Suprapubic skin (tissue), 4 donors: ENCODE data around the gene HSPA14. TPM values are rescaled to one million over a fixed set of nuclear protein-coding genes. Genes with fewer than 3 reads are reported as not detected.
"Not testable (repeated sequence)": the region's sequence is repeated elsewhere in the genome, so short reads cannot be mapped to it uniquely, and the experiment has no call there.

Experiments
- DNase-seq, 2 donors: peaks; one replicate each; pipeline ENCODE4 v3.0.0-alpha.2; 2019; ENCODE audit warnings: low spot score in 2 of 2
- H3K27ac ChIP-seq: fragments of 200-600 bp; sonication (generic); one replicate; pipeline ENCODE4 v1.5.1; 2019
- H3K27me3 ChIP-seq: fragments of 200-600 bp; sonication (generic); one replicate; pipeline ENCODE4 v1.5.1; 2019
- H3K36me3 ChIP-seq: fragments of 200-600 bp; sonication (generic); one replicate; pipeline ENCODE4 v1.5.1; 2019
- H3K4me1 ChIP-seq: fragments of 200-600 bp; sonication (generic); one replicate; pipeline ENCODE4 v1.5.1; 2019
- H3K4me3 ChIP-seq: fragments of 200-600 bp; sonication (generic); one replicate; pipeline ENCODE4 v1.5.1; 2019; ENCODE audit warnings: mild to moderate bottlenecking
- H3K9me3 ChIP-seq: fragments of 200-600 bp; sonication (generic); one replicate; pipeline ENCODE4 v1.5.1; 2019
- CTCF ChIP-seq, 2 donors: fragments of 200-600 bp in 1 of 2; fragments of 450-650 bp in 1 of 2; sonication (generic) in 1 of 2; IDR thresholded peaks; one replicate each; pipeline ENCODE4 v1.5.1; 2016 to 2019; ENCODE audit warnings: antibody characterized with exemption in 2 of 2, mild to moderate bottlenecking in 1 of 2, moderate library complexity in 1 of 2
- EP300 ChIP-seq: sonication (generic); formaldehyde crosslinking; IDR thresholded peaks from one replicate; pipeline ENCODE4 v1.6.1; 2017; ENCODE audit warnings: antibody characterized with exemption
- POLR2A ChIP-seq, 2 donors: fragments of 450-650 bp; IDR thresholded peaks; one replicate each; pipeline ENCODE4 v1.6.1; 2017; ENCODE audit warnings: antibody characterized with exemption in 2 of 2, mild to moderate bottlenecking in 2 of 2, moderate library complexity in 2 of 2
- POLR2AphosphoS5 ChIP-seq, 3 donors: sonication (generic); formaldehyde crosslinking; IDR thresholded peaks; one replicate each; pipeline ENCODE4 v1.6.1; 2017; ENCODE audit warnings: antibody characterized with exemption in 3 of 3
- WGBS: methylation state at CpG from one replicate; pipeline ENCODE4 v1.1.5; 2018; 5-methylcytosine and 5-hydroxymethylcytosine counted together
- total RNA-seq, 4 donors: library from RNA; depleted of rRNA; stranded (reverse); fragments of >200 nt; gene quantifications; one replicate each; pipeline ENCODE4 v1.1.0, GENCODE V29; 2016

Gene HSPA14
- total RNA-seq, 4 donors from 2014 or later = 6.6 to 11.7 (median 7.4) TPM

- no peak overlapping the region for H3K4me3 ChIP-seq
- H3K27ac ChIP-seq = no peak overlapping the region
- no peaks in the 10 kb centered on the region for H3K4me1 ChIP-seq
- no peaks in the 10 kb centered on the region for H3K9me3 ChIP-seq
- TF ChIP-seq POLR2A (IDR thresholded peaks at IDR 0.05) = no peak
- TF ChIP-seq POLR2AphosphoS5 (IDR thresholded peaks at IDR 0.05) = no peak
- no peak for TF ChIP-seq CTCF (IDR thresholded peaks at IDR 0.05)
- no peak for TF ChIP-seq EP300
- 97% methylated on average over 2 of the region's 2 CpGs for WGBS
- DNase-seq = no peak
- no peaks in the 10 kb centered on the region for H3K27me3 ChIP-seq
- peaks cover 40% of the 10 kb centered on the region for H3K36me3 ChIP-seq
Observed at GRCh38 chr10:14906765-14907164, 68.7 kb downstream of the HSPA14 start.

- H3K9me3 ChIP-seq, H3K4me1 ChIP-seq, H3K27me3 ChIP-seq, H3K4me3 ChIP-seq, DNase-seq, H3K27ac ChIP-seq: not testable (repeated sequence)
- 97% methylated on average over 4 of the region's 4 CpGs for WGBS
- H3K36me3 ChIP-seq = peaks cover 43% of the 10 kb centered on the region
Observed at GRCh38 chr10:14907591-14907990, 69.5 kb downstream of the HSPA14 start.

- no peak for DNase-seq
- H3K4me3 ChIP-seq = no peak overlapping the region
- H3K27ac ChIP-seq = no peak overlapping the region
- no peaks in the 10 kb centered on the region for H3K4me1 ChIP-seq
- H3K27me3 ChIP-seq = no peaks in the 10 kb centered on the region
- no peaks in the 10 kb centered on the region for H3K9me3 ChIP-seq
- 74% methylated on average over 2 of the region's 2 CpGs for WGBS
- TF ChIP-seq EP300 (no peak), POLR2AphosphoS5 (IDR thresholded peaks at IDR 0.05) (no peak), POLR2A (IDR thresholded peaks at IDR 0.05) (no peak), CTCF (IDR thresholded peaks at IDR 0.05) (no peak)
- peaks cover 57% of the 10 kb centered on the region for H3K36me3 ChIP-seq
Observed at GRCh38 chr10:14909101-14909500, 71.0 kb downstream of the HSPA14 start.

- Histone ChIP-seq H3K27me3 (no peaks in the 10 kb centered on the region), H3K9me3 (no peaks in the 10 kb centered on the region), H3K4me1 (no peaks in the 10 kb centered on the region), H3K4me3 (no peak overlapping the region), H3K27ac (no peak overlapping the region), H3K36me3 (peaks cover 69% of the 10 kb centered on the region)
- WGBS = 95% methylated on average over 4 of the region's 4 CpGs
- no peak for DNase-seq
- TF ChIP-seq CTCF (IDR thresholded peaks at IDR 0.05) = no peak
- no peak for TF ChIP-seq EP300
- TF ChIP-seq POLR2A (IDR thresholded peaks at IDR 0.05) = no peak
- TF ChIP-seq POLR2AphosphoS5 (IDR thresholded peaks at IDR 0.05) = no peak
Observed at GRCh38 chr10:14910953-14911352, 72.8 kb downstream of the HSPA14 start.

- Histone ChIP-seq H3K4me3 (no peak overlapping the region), H3K4me1 (no peaks in the 10 kb centered on the region), H3K9me3 (no peaks in the 10 kb centered on the region), H3K36me3 (peaks cover 76% of the 10 kb centered on the region), H3K27ac (no peak overlapping the region), H3K27me3 (no peaks in the 10 kb centered on the region)
- no peak for DNase-seq
- 95% methylated on average over 3 of the region's 3 CpGs for WGBS
- TF ChIP-seq POLR2A (IDR thresholded peaks at IDR 0.05) (no peak), EP300 (no peak)
Observed at GRCh38 chr10:14911801-14912200, 73.7 kb downstream of the HSPA14 start.

- H3K27me3 ChIP-seq = no peaks in the 10 kb centered on the region
- H3K4me3 ChIP-seq = no peak overlapping the region
- no peak overlapping the region for H3K27ac ChIP-seq
- H3K9me3 ChIP-seq = no peaks in the 10 kb centered on the region
- TF ChIP-seq EP300 (no peak), POLR2A (IDR thresholded peaks at IDR 0.05) (no peak), CTCF (IDR thresholded peaks at IDR 0.05) (no peak), POLR2AphosphoS5 (IDR thresholded peaks at IDR 0.05) (no peak)
- WGBS = 99% methylated on average over 2 of the region's 2 CpGs
- H3K36me3 ChIP-seq = peaks cover 88% of the 10 kb centered on the region
- H3K4me1 ChIP-seq = no peaks in the 10 kb centered on the region
- no peak for DNase-seq
Observed at GRCh38 chr10:14916600-14916999, 78.5 kb downstream of the HSPA14 start.
